Cortex of kidney (tissue), 1 donor: ENCODE measurements around the gene FAM47C.
"Not testable (repeated sequence)": the region's sequence is repeated elsewhere in the genome, so short reads cannot be mapped to it uniquely, and the experiment has no call there.

Source experiments
- DNase-seq: peaks from one replicate; lab custom pipeline; 2025; lab: John Stamatoyannopoulos, UW

Gene FAM47C

DNA sequence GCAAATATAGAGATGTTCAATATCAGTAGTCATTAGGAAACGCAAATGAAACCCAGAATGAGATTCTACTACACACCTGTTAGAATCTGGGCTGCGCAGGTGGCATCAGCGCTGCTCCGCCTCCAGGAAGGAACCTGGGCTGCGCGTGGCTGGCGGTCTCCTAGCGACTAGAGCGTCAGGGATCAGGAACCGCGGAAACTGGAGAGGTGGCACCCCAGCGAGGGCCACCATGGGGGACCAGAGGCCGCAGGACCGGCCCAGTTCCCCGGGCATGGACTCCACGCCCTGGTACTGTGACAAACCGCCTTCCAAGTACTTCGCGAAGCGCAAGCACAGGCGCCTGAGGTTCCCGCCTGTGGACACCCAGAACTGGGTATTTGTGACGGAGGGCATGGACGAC lies at the start of gene FAM47C:
Gene FAM47C, plus strand, starts transcription at position 185 of the 400 bp plus-strand sequence. Its CDS starts 45 bp downstream, at position 230.
- not testable (repeated sequence) for DNase-seq

DNA sequence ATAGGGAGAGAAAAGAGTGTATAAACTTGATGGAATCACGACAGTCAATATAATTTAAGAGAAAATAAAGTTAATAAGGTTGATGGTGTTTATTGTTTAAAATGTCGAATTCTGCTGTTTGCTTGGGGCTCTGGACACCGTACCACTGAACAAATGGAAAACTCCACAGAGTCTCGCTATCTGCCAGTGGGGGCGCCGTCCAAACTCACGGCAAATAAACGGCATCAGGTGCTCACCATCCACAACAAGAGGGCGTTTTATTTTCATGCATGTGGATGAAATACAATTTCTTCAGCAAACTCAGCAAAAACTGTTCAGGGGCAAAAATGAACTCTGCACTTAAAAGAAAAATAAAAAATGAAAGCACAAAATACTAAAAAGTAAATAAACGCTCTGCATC lies 46.6 kb upstream of the FAM47C start:
- DNase-seq: no peak

DNA sequence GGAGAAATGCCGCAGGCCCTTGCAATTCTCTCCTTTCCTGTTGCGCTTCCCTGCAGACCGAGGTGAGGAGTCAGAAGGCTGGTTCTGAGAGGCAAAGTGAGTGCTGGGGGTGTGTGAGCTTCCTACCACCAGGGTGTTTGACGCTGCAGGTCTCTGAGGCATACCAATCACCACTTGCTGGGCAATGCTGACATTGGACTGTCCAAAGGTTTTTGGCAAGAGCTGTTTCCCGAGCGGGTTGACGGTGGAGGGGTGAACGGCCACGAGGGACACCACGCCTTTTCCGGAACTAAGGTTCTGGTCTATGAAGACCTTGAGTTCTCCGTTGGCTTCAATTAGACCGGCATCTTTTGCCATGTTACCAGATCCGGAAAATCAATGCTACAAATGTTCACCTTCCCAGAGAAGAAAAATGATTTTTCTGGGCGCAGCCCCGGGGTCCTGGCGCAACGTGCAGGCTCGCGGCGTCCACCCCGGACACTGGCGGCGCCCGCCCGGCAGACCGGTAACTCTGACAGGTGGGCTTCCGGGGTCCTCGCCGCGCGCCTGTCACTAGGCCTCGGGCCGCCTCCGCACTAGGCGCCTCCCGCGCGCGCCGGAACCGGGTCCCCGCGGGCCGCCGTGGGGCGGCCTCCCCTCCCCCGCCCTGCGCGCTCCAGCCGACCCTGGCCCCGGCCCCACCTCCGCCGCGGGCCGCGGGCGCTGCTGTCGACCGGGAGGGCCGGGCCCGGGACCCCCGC lies 44.9 kb upstream of the FAM47C start:
- DNase-seq: no peak

DNA sequence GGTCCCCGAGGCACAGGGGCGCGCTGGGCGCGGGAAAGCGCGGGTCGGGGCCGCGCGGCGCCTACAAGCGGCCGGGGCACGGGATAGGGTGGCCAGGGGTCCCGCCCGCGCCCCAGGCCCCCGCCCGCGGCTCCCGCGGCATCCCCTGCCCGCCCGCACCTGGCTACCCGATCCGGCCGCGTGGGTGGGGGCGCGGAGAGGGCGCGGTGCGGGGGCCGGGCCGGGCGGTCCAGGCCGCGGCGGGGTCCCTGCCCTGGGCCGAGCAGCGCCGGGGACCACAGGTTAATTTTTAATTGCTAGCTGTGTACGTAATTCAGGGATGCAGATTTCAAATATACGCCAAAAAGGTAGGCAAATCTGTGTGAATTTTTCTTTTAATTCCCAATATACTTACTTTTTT lies 44.3 kb upstream of the FAM47C start:
- DNase-seq: no peak

DNA sequence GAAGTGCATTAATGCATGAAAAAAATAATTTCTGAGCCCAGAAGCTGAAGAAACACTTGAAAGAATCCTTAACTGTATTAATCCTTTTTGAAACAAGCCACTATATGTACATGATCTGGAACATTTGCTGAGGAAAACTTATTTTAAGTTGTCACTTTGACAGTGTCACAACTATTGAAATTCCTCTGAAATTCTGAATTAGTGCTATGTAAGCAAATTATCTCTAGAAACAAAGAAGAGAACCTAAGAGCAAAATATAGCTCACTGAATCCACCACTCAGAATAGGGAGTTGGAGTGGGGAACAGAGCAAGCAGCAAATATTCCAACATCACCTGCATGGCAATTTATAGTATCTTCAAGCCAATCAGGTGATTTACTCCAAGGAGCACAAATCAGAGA lies 34.6 kb upstream of the FAM47C start:
- no peak for DNase-seq

DNA sequence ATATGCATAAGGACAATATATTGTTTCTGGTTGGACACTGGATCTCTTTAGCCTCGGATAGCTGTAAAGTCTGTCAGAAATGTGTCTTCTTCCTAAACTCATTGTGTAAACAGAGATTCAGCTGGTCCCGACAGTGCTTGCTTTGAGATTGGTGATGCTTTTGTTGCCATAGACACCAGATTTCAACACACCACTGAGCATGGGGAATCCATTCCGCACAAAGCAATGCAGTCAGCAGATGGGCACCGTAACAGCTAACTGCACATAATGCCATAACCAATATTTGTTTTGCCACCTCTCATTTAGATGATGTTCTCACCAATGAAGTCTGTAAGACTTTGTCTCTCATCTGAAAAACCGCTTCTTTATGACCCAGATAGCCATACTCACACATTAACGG lies 33.3 kb upstream of the FAM47C start:
- DNase-seq: no peak

DNA sequence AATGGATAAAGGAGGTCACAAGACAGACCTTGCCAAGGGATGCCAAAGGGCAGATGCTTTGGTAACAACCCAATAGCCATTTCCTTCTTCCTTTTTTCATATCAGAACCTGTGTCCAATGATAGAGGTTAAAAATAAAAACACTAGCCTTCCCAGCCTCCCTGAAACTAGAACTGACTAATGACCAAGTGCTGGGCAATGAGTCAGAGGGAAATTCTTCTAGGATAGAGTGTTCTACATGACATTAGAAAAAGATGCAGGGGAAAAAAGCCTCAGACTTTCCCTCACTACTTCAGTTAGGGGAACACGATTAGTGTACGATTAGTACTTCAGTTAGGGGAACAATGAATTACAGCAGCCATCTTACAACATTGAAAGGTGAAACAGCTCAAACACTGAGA lies 29.3 kb upstream of the FAM47C start:
- no peak for DNase-seq

DNA sequence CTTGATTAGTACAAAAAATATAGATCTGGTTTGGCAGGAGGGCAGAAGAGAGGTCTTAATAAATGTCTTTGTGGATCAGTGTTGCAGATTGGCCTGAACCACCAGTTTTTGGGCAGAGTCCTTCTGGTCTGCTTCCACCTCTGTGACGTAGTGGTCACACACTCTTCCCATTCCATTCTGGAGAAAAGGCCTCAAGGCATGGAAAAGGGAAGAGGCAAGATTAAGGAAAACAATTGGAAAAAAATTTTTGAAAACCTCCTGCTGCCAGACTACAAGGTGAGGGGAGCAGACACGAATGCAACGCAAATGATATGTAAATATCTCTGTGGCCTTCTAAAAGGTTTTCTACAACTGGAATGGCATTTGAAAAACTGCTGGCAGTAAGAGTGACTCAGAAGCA lies 24.3 kb upstream of the FAM47C start:
- DNase-seq: no peak

DNA sequence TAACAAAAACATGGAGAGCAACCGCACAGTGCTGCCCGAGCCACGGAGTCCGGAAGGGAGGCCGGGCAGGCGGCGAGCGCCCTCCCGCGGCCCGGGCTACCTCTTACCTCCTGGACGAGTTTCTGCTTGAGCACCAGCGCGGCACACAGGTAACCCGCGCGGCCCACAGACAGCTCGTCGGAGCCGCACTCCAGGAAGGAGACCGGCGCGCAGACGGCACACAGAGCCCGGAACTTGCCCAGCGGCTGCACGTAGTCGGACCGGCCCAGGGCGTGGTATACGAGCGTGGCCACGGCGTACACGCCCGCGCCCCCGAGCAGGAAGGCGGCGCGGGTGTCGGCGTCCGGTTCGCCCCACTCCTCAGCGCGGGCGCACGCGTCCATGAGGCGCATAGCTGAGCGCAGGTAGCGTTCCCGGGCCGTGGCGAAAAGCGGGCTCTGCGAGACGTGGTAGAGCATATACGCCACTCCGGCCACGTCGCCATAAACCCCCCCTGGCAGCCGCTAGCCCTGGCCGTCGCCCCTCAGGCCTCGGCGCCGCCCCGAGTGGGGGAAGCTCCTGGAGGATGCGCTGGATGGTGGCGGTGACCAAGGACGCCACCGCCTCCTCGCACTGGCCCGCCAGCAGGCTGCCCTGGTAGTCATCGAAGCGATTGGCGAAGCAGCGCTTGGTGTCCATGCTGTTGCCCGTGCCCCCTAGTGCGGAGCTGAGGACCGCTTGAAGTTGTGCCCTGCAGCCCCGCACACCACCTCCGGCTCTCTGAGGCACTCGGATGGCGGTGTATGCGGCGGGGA lies 22.6 kb upstream of the FAM47C start:
- not testable (repeated sequence) for DNase-seq

DNA sequence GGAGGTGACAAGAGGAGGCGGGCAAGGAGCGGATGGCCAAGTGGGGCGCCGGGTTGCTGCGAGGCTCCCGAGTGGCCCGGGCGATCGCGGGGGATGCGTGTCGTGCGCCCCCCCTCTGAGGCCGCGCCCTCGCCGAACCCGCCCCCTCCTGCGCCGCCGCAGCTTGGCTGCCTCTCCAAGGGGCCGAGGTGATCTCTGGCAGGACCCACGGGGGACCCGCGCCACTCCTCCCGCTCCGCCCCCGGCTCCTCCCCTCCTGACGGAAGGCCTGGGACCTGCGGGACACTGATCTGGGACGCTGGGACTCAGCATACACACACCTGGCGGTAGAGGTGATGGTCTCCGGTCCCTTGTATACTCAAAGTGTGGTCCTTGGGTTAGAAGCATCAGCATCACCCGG lies 21.9 kb upstream of the FAM47C start:
- no peak for DNase-seq

DNA sequence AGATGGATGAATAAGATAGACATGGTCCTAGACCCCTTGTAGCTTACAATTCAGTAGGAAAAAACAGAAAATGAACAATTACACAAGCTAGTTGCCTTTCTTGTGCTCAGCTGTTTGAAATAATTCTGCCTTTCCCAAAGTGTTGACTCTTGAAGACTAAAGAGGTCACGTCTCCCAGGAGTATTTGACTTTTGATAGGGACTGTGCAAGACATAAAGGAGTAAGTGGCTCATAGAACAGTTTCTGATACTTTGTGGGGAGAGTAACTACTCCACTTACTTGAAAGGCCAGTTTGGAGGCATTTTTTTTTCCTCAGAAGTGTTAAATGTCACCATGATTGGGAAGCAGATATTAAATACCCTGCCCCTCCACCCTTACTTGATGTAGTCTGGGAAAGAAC lies 21.0 kb upstream of the FAM47C start:
- not testable (repeated sequence) for DNase-seq

DNA sequence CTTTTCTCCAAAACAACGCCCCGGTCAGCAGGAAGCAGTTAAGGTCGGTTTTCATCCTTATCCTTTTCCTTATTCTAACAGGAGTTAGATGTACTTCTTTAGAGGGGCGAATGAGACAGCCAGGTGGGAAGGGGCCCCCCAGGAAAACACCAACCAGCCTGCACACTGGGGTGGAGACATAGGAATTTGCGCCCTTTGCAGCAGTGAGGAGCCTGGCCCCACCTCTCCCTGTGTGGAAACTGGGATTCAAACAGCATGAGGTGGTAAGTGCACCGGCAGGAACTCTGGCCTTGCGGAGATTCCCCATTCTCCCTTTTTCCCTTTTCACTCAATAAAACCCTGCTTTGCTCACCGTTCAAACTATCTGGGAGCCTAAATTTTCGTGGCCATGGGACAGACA lies 8.0 kb upstream of the FAM47C start:
- no peak for DNase-seq

DNA sequence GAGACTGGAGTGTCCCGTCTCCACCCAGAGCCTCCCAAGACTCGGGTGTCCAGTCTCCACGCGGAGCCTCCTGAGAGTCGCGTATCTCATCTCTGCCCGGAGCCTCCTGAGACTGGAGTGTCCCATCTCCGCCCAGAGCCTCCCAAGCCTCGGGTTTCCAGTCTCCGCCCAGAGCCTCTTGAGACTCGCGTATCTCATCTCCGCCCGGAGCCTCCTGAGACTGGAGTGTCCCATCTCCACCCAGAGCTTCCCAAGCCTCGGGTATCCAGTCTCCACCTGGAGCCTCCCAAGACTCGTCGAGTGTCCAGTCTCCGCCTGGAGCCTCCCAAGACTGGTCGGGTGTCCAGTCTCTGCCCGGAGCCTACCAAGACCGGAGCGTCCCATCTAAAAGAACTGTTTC lies 2.3 kb downstream of the FAM47C start:
- no peak for DNase-seq

DNA sequence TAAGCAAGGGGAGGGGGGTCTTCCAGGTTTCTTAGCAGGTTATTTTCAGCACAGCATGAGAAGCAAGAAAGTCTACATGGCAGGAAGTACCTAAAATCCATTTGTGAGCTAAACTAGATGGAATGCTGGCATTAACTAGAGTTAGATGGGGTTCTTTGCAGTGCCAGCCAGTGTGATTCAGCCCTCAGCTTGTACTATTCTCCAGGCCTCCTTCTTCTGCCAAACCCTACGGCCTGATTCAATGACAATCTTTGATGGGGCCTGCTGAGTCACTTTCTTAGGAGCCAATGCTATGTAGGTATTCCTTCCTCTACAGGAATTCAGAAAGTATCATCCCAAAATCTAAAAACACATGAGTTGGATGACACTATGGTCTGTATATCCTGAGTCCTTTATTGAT lies 26.1 kb downstream of the FAM47C start:
- DNase-seq: not testable (repeated sequence)

DNA sequence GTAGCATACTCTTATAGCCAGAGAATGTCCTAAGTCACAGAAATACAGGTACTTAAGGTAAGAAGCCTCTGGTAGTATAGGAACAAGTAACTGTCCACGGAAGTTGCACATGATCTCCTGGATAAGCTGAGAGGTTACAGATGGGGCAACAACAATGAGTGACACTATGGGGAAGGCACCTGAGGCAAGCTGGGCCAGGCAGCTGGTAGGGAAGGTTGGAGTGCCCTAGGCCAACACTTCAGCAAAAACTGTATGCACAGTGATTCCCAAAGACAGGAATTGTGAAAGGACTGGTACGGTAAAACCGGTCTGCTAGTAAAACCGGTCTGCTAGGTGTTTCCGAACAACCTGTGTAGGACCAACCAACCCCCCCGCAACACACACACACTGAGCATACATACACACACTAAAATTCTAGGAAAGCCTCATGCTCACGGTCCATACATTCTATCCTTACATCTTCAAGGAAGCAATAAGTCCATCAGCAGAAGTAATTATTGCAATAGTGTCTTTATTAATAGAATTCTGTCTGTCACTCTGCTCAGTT lies 28.6 kb downstream of the FAM47C start:
- DNase-seq: not testable (repeated sequence)

DNA sequence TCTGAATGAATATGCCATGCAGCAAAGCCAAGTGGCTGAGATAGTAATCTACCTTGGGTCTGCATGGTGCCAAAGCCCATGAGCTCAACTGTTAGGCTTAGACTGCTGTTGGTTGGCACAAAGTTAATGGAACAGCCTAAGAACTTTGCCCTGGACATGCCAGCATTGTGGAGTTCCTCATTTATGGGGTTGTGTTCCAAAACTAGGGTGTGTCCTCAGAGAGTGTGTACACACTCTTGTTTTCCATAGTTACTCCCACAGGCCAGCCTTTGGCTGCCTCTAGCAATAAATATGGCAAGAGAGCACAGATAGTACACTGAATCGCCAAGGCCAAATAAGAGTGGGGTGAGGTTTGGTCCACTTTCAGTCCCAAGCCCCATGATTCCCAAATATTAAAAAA lies 30.6 kb downstream of the FAM47C start:
- not testable (repeated sequence) for DNase-seq

DNA sequence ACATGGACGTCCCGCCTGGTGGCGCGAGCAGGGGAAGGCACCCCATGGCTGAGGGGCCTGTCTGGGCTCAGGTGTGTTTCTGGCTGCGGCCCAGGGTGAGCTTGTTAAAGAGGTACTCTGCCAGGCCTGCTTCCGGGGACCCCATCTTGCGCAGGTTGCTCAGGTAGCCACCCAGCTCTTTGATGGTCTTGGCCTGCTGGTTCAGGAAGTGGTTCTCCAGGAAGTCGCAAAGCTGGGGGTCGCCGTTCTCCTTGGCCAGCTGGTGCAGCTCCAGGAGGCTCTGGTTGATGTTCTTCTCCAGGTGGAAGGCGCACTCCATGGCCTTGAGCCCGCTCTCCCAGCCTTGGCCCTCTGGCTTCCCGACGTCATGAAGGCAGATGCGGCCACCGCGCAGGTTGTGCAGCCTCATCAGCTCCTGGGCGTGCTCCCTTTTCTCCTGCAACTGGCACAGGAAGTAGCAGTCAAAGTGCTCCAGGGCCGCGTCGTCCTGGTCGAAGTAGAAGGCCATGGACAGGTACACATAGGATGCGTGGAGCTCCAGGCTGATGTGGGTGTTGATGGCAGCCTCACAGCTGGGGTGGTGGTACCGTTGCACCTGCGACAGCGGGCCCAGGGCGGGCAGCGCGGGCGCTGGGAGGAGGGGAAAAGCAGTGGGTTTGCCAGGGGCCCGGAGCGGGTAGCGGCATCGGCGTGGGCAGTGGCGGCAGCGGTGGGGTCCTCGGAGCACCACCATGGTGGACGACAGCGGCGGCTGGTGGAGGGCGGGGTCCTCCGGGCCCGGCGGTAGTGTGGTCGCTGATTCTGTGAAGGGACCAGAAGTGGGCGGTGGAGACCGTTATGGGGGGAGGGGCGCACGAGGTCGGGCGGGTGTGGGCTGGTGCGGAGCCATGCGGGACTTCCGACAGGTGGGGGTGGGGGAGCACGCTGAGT lies 35.1 kb downstream of the FAM47C start:
- not testable (repeated sequence) for DNase-seq

DNA sequence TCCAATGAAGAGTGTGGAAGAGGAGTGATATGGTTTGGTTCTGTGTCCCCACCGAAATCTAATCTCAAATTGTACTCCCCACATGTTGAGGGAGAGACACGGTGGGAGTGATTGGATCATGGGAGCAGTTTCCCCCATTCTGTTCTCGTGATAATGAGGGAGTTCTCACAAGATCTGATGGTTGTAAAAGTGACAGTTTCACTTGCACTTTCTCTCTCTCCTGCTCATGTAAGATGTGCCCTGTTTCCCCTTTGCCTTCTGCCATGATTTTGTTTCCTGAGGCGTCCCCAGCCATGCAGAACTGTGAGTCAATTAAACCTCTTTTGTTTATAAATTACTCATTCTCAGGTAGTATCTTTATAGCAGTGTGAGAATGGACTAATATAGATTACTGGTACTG lies 39.6 kb downstream of the FAM47C start:
- no peak for DNase-seq

DNA sequence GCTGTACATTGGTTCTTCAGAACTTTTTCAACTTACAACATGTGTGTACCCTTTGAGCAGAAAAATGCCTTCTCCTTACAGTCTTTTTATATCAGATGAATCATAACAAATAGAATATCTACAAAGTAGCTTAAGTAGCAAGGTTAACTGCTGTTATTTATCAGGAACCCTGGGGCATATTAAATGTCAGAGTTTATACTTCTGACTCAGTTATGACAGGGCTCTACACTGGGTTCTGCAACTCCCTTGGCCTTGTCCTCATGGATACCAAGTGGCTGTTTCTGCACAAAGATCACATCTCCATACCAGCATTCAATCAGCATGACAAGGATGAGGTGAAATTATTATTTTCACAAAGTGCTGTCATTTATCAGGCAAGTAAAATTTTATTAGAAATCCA lies 49.4 kb downstream of the FAM47C start:
- not testable (repeated sequence) for DNase-seq

DNA sequence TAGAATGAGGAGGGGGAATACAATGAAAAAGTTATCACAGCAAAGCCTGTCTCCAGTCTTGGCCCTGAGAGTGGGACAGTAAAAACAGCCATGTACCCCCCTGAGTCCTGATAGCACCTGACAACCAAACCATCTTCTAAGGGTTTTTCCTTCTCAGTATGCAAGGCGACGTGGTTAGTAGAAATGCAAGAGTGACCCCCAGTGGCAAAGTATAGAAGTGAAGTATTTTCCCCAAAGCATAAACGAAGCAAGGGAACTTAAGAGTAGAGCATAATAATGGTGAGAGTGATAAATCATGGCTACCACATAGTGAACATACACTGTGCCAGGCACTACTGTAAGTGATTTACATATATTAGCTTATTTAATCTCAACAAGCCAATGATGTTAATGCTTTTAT lies 52.8 kb downstream of the FAM47C start:
- DNase-seq: no peak
